PC-3 (cell line): ENCODE results near the gene TSPEAR. TPM values are rescaled to one million over a fixed set of nuclear protein-coding genes. Genes with fewer than 3 reads are reported as not detected.

Experiments used
- ATAC-seq: fragments of 200-7000 bp; cut with Tn5 transposase; 2 replicates; pipeline ENCODE4 v1.9.1; 2020; ENCODE audit warnings: mild to moderate bottlenecking, moderate library complexity
- BruUV-seq: library from RNA; stranded (reverse); fragments of 400-500 nt; replicated peaks from 2 replicates; lab custom pipeline; 2021; lab: Mats Ljungman, UMichigan
- CTCF ChIA-PET: fragments of 300-600 bp; sonication (Branson Sonifier 250); formaldehyde crosslinking; loops from one replicate; lab custom pipeline; 2022; ENCODE audit warnings: antibody characterized with exemption; lab: Charles Lee
- POLR2A ChIA-PET: fragments of 300-600 bp; sonication (Branson Sonifier 250); formaldehyde crosslinking; loops from one replicate; lab custom pipeline; 2022; ENCODE audit warnings: antibody characterized with exemption; ENCODE audit not compliant: unreplicated experiment; lab: Charles Lee
- DNase-seq: peaks from one replicate; pipeline ENCODE4 v3.0.0-alpha.2; 2015
- H2AFZ ChIP-seq: fragments of 300-600 bp; sonication (generic); 2 replicates; pipeline ENCODE4 v1.6.0; 2016; ENCODE audit warnings: antibody characterized with exemption, low read length
- H3F3A ChIP-seq: fragments of 300-600 bp; sonication (generic); one replicate; pipeline ENCODE4 v1.6.0; 2017; ENCODE audit warnings: antibody characterized with exemption, low read length, control low read depth, mild to moderate bottlenecking; ENCODE audit not compliant: unreplicated experiment
- H3K27ac ChIP-seq: fragments of 300-600 bp; sonication (generic); 2 replicates; pipeline ENCODE4 v1.5.1; 2016; ENCODE audit warnings: mild to moderate bottlenecking, low read length
- H3K27me3 ChIP-seq: fragments of 300-600 bp; sonication (generic); 2 replicates; pipeline ENCODE4 v1.6.1; 2016; ENCODE audit warnings: low read length, mixed read lengths
- H3K36me3 ChIP-seq: fragments of 300-600 bp; sonication (generic); 2 replicates; pipeline ENCODE4 v1.6.1; 2016; ENCODE audit warnings: low read depth, mixed run types, low read length, mixed read lengths
- H3K4me1 ChIP-seq: fragments of 300-600 bp; sonication (generic); 2 replicates; pipeline ENCODE4 v1.5.1; 2016; ENCODE audit warnings: low read length; ENCODE audit not compliant: insufficient read depth
- H3K4me2 ChIP-seq: fragments of 300-600 bp; sonication (generic); 2 replicates; pipeline ENCODE4 v1.6.0; 2016; ENCODE audit warnings: low read length
- H3K4me3 ChIP-seq: fragments of 300-600 bp; sonication (generic); 2 replicates; pipeline ENCODE4 v1.5.1; 2016; ENCODE audit warnings: mild to moderate bottlenecking, low read length, mixed read lengths
- H3K79me2 ChIP-seq: fragments of 300-600 bp; sonication (generic); 2 replicates; pipeline ENCODE4 v1.6.1; 2017; ENCODE audit warnings: low read length, mixed read lengths
- H3K9ac ChIP-seq: fragments of 300-600 bp; sonication (generic); 2 replicates; pipeline ENCODE4 v1.6.0; 2016; ENCODE audit warnings: mild to moderate bottlenecking, low read length
- H3K9me2 ChIP-seq: fragments of 300-600 bp; sonication (generic); replicated peaks from 2 replicates; pipeline ENCODE4 v1.6.1; 2016; ENCODE audit warnings: mixed run types, low read length, mixed read lengths
- H3K9me3 ChIP-seq: fragments of 300-600 bp; sonication (generic); 2 replicates; pipeline ENCODE4 v1.6.1; 2016; ENCODE audit warnings: low read length, mixed read lengths
- H4K20me1 ChIP-seq: fragments of 300-600 bp; sonication (generic); 2 replicates; pipeline ENCODE4 v1.6.1; 2016; ENCODE audit warnings: low read length, mixed read lengths
- EZH2 ChIP-seq: fragments of 300-600 bp; sonication (generic); IDR thresholded peaks from one replicate; pipeline ENCODE4 v1.6.1; 2017; ENCODE audit warnings: antibody characterized with exemption, mild to moderate bottlenecking, low read length; ENCODE audit not compliant: unreplicated experiment
- EZH2phosphoT487 ChIP-seq: fragments of 300-600 bp; sonication (generic); IDR thresholded peaks from 2 replicates; pipeline ENCODE4 v1.6.1; 2018; ENCODE audit warnings: mild to moderate bottlenecking, antibody characterized with exemption, low read length, borderline replicate concordance
- intact Hi-C: fragments of 100-400 bp; cut with micrococcal nuclease; formaldehyde crosslinking; loops from 2 replicates; pipeline ENCODE4 v1.9.0; 2023
- total RNA-seq: library from RNA; depleted of rRNA; stranded (reverse); fragments of >200 nt; gene quantifications from 2 replicates; pipeline ENCODE4 v1.2.3, GENCODE V29; 2014
- TF ChIP-seq, protein P1 (sequence below): fragments of 300-600 bp; sonication (generic); conservative IDR thresholded peaks from 2 replicates; pipeline ENCODE4 v1.5.1; 2017; ENCODE audit warnings: antibody characterized with exemption, low read depth, mild to moderate bottlenecking, low read length

TSPEAR gene
- total RNA-seq, 1 experiment from 2014 or later: 2.1 TPM

GRCh38 chr21:44461464-44462001 is 249.8 kb downstream of the TSPEAR start:
- Histone ChIP-seq H3K27me3 (no peaks in the 10 kb centered on the region), H3K36me3 (no peaks in the 10 kb centered on the region), H4K20me1 (no peaks in the 10 kb centered on the region), H3K9me2 (no peaks in the 10 kb centered on the region), H2AFZ (no peak overlapping the region), H3K4me2 (no peak overlapping the region), H3K4me1 (no peaks in the 10 kb centered on the region), H3K79me2 (no peaks in the 10 kb centered on the region), H3K9me3 (no peaks in the 10 kb centered on the region), H3K4me3 (no peak overlapping the region), H3F3A (no peaks in the 10 kb centered on the region), H3K27ac (no peak overlapping the region), H3K9ac (no peak overlapping the region)
- no TSS peak for BruUV-seq
- no peak for TF ChIP-seq EZH2
- TF ChIP-seq, protein P1, sequence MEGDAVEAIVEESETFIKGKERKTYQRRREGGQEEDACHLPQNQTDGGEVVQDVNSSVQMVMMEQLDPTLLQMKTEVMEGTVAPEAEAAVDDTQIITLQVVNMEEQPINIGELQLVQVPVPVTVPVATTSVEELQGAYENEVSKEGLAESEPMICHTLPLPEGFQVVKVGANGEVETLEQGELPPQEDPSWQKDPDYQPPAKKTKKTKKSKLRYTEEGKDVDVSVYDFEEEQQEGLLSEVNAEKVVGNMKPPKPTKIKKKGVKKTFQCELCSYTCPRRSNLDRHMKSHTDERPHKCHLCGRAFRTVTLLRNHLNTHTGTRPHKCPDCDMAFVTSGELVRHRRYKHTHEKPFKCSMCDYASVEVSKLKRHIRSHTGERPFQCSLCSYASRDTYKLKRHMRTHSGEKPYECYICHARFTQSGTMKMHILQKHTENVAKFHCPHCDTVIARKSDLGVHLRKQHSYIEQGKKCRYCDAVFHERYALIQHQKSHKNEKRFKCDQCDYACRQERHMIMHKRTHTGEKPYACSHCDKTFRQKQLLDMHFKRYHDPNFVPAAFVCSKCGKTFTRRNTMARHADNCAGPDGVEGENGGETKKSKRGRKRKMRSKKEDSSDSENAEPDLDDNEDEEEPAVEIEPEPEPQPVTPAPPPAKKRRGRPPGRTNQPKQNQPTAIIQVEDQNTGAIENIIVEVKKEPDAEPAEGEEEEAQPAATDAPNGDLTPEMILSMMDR: peak; percentile 27; the same call in 1 of the 2 replicates
- no peak for DNase-seq
- intact Hi-C loops: no loop called here
- ChIA-PET POLR2A (no interaction called here), CTCF (interaction anchor here (1.0 kb wide), 1 partner anchor 332 kb away, joined by 3 read pairs; no protein-coding TSS in a partner anchor)
- ATAC-seq: peak; percentile 54; the same call in 1 of the 2 replicates

- intact Hi-C loops: no loop called here
- Histone ChIP-seq H3K27ac (no peak overlapping the region), H3K79me2 (no peaks in the 10 kb centered on the region), H3K9me2 (no peaks in the 10 kb centered on the region), H3K27me3 (no peaks in the 10 kb centered on the region), H3K4me2 (no peak overlapping the region), H3K4me3 (no peak overlapping the region), H3K36me3 (no peaks in the 10 kb centered on the region), H3F3A (no peaks in the 10 kb centered on the region), H4K20me1 (no peaks in the 10 kb centered on the region), H3K9me3 (no peaks in the 10 kb centered on the region), H2AFZ (no peak overlapping the region), H3K4me1 (no peaks in the 10 kb centered on the region), H3K9ac (no peak overlapping the region)
- POLR2A ChIA-PET: no interaction called here
- TF ChIP-seq, protein P1: no peak
- TF ChIP-seq EZH2phosphoT487 (no peak), EZH2 (no peak)
- no TSS peak for BruUV-seq
- ATAC-seq (no peak), DNase-seq (no peak)
- CTCF ChIA-PET: interaction anchor here (1.0 kb wide), 1 partner anchor 333 kb away, joined by 3 read pairs; no protein-coding TSS in a partner anchor
Measured at GRCh38 chr21:44461005-44461404, 250.4 kb downstream of the TSPEAR start.

- Histone ChIP-seq H3K36me3 (no peaks in the 10 kb centered on the region), H3K27me3 (no peaks in the 10 kb centered on the region), H3K9me3 (no peaks in the 10 kb centered on the region), H3K27ac (no peak overlapping the region), H3K4me1 (no peaks in the 10 kb centered on the region), H3K4me2 (no peak overlapping the region), H3K9me2 (no peaks in the 10 kb centered on the region), H2AFZ (no peak overlapping the region), H3K9ac (no peak overlapping the region), H3K79me2 (no peaks in the 10 kb centered on the region), H4K20me1 (no peaks in the 10 kb centered on the region), H3K4me3 (no peak overlapping the region), H3F3A (no peaks in the 10 kb centered on the region)
- DNase-seq (no peak), ATAC-seq (no peak)
- intact Hi-C loops: no loop called here
- ChIA-PET CTCF (no interaction called here), POLR2A (no interaction called here)
- no peak for TF ChIP-seq EZH2
- TF ChIP-seq, protein P1: no peak
- TF ChIP-seq EZH2phosphoT487: no peak
- no TSS peak for BruUV-seq
Measured at GRCh38 chr21:44460441-44460755, 251.0 kb downstream of the TSPEAR start.
